Measurements from ENCODE around the gene PARVA. TPM values are rescaled to one million over a fixed set of nuclear protein-coding genes. Genes with fewer than 3 reads are reported as not detected.

Gene PARVA
- total RNA-seq, 4 donors from 2014 or later = 83.5 to 159 (median 128) TPM

DNA sequence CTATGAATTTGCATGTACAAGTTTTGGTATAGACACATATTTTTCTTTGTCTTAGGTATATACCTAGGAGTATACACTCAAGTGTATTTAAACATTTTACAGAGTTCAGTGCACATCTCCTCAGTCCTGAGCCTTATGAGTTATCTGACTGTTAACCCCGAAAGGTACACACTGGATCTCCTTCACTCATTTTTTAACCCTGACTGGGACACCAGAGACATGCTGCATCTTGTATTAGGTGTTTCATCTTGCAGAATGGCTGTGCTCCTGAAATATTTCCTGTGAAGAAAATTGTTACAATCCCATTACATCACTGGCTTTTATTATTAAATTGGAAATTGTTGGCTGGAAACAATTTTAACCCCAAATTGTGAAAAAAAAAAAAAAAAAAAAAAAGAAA lies 15.3 kb downstream of the PARVA start:
- TF ChIP-seq, protein P1, sequence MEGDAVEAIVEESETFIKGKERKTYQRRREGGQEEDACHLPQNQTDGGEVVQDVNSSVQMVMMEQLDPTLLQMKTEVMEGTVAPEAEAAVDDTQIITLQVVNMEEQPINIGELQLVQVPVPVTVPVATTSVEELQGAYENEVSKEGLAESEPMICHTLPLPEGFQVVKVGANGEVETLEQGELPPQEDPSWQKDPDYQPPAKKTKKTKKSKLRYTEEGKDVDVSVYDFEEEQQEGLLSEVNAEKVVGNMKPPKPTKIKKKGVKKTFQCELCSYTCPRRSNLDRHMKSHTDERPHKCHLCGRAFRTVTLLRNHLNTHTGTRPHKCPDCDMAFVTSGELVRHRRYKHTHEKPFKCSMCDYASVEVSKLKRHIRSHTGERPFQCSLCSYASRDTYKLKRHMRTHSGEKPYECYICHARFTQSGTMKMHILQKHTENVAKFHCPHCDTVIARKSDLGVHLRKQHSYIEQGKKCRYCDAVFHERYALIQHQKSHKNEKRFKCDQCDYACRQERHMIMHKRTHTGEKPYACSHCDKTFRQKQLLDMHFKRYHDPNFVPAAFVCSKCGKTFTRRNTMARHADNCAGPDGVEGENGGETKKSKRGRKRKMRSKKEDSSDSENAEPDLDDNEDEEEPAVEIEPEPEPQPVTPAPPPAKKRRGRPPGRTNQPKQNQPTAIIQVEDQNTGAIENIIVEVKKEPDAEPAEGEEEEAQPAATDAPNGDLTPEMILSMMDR (IDR thresholded peaks at IDR 0.05; ENCODE audit: low read depth) = no peak

DNA sequence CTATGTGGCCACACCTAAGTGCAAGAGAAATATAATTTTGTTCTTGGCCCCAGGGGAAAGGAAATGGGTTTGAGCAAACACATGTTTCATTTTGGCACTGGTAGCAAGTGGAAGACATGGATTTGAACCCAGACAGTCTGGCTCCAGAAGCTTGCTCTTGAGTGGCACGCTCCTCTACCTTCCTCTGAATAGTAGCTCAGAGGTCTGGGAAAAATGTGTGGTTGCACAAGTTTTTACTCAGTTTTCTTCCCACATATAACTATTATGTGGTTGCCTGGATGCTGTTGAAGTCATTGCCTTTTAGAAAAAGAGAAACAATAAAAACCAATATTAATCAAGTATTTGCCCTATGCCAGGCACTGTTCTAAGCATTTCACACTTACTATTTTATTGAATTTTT lies 16.3 kb downstream of the PARVA start:
- TF ChIP-seq, protein P1 (IDR thresholded peaks at IDR 0.05; ENCODE audit: low read depth) = no peak

DNA sequence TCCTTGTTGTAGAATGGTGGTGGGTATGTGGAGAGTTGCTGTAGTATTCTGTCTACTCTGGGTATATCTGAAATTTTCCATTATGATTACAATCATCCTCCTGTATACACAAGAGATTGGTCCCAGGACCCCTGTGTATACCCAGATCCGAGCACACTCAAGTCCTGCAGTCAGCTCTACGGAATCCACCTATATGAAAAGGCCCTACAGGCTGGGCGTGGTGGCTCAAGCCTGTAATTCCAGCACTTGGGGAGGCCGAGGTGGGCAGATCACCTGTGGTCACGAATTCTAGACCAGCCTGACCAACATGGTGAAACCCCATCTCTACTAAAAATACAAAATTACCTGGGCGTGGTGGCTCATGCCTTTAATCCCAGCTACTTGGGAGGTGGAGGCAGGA lies 17.2 kb downstream of the PARVA start:
- TF ChIP-seq, protein P1 (IDR thresholded peaks at IDR 0.05; ENCODE audit: low read depth) = no peak

- TF ChIP-seq, protein P1 (IDR thresholded peaks at IDR 0.05; ENCODE audit: low read depth) = no peak
Observed at GRCh38 chr11:12395333-12395732, 18.0 kb downstream of the PARVA start.

DNA sequence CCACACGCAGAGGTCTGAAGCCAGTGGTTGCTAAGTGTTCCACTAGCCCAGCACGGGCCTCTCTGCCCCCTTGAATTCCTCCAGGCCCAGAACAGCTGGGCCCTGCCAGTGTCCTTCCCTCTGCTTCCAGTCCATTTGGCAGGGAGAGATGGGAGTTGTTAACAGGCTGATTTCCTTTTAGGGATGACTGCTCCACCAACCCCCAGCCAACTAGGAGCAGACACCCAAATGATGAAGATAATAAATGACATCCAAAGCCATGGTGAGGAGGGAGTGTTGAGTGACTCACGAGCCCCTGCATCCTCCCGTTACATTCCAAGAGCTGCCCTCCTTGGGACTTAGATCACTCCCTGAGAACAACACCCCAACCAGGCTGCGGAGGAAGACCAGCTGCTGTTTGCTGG lies 20.6 kb downstream of the PARVA start:
- TF ChIP-seq, protein P1 (IDR thresholded peaks at IDR 0.05; ENCODE audit: low read depth) = no peak

GRCh38 chr11:12399355-12399754 lies 22.0 kb downstream of the PARVA start:
- TF ChIP-seq, protein P1 (IDR thresholded peaks at IDR 0.05; ENCODE audit: low read depth) = no peak

- TF ChIP-seq, protein P1 (IDR thresholded peaks at IDR 0.05; ENCODE audit: low read depth) = no peak
Observed at GRCh38 chr11:12402025-12402424, 24.7 kb downstream of the PARVA start.

All from subcutaneous adipose tissue (tissue), 4 donors.